Retinal pigment epithelial cell (primary cell): Measurements from ENCODE around the gene STEAP1B.
"Not testable (repeated sequence)": the region's sequence is repeated elsewhere in the genome, so short reads cannot be mapped to it uniquely, and the experiment has no call there.

Source experiments
- DNase-seq: peaks from one replicate; pipeline ENCODE4 v3.0.0-alpha.2; 2010; ENCODE audit warnings: low read depth
- H3K4me3 ChIP-seq: 2 replicates; pipeline ENCODE4 v1.5.1; 2011; ENCODE audit warnings: mild to moderate bottlenecking, low read length, control low read depth, moderate library complexity
- TF ChIP-seq, protein P1 (sequence below): conservative IDR thresholded peaks from 2 replicates; pipeline ENCODE4 v1.5.1; 2011; ENCODE audit warnings: low read depth, low read length, control low read depth, inconsistent platforms

The STEAP1B gene

DNA sequence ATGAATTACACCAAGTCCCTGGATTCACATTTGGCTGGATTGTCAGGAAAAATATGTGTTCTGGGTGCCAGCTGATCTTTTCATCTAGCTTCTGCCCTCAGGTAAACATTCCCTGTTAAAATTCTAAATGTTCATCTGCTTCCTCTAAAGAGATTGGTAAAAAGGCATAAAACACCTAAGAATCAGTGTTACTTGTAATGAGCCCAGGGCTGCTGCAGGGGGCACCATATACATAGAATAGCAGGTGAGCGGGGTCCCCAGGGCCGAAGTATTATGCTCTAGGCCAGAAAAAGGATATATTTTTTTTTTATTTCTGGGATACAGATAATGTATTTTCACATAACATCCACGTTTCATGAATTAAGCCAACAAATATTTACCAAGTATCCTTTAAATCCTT lies 4.5 kb upstream of the STEAP1B start:
- not testable (repeated sequence) for DNase-seq, H3K4me3 ChIP-seq
- TF ChIP-seq, protein P1, sequence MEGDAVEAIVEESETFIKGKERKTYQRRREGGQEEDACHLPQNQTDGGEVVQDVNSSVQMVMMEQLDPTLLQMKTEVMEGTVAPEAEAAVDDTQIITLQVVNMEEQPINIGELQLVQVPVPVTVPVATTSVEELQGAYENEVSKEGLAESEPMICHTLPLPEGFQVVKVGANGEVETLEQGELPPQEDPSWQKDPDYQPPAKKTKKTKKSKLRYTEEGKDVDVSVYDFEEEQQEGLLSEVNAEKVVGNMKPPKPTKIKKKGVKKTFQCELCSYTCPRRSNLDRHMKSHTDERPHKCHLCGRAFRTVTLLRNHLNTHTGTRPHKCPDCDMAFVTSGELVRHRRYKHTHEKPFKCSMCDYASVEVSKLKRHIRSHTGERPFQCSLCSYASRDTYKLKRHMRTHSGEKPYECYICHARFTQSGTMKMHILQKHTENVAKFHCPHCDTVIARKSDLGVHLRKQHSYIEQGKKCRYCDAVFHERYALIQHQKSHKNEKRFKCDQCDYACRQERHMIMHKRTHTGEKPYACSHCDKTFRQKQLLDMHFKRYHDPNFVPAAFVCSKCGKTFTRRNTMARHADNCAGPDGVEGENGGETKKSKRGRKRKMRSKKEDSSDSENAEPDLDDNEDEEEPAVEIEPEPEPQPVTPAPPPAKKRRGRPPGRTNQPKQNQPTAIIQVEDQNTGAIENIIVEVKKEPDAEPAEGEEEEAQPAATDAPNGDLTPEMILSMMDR, result peak; percentile 38

DNA sequence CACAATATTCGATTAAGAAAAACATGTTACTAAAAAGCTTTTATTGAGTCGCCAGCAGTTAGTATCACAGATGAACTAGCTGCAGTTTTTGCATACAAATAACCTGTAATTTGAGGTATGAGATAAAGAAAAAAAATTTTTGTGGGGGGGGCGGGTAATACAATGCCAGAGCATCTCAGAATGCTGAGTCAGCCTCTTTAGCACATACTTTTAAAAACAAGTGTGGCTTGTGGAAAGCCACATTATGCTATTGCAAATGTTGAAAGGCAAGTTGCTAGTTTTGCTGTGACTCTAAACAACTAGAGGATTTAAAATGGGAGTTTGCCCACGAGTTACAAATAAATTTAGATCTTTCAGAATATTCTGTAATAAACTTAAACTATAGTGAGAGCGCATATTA lies 2.1 kb upstream of the STEAP1B start:
- not testable (repeated sequence) for H3K4me3 ChIP-seq, DNase-seq

DNA sequence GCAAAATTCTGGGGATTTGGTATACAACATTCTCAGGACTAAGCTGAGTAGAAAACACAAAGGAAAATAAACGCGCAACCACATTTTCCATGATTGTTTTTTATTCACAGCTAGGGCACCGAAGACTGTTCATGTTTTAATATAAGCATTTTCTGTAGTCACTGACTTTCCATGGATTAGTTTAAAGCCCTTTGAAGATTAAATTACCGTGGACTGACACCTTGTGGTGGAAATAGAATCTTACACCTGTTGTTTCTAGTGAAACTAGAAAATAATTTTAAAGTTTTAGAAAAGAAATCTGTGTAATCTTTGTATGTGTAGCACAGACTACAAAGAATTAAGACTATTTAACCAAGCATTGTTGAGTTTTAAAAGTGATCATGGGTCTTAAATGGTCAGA lies 1.3 kb upstream of the STEAP1B start:
- DNase-seq, result peak; percentile 6
- TF ChIP-seq, protein P1, result peak; percentile 27
- not testable (repeated sequence) for H3K4me3 ChIP-seq

DNA sequence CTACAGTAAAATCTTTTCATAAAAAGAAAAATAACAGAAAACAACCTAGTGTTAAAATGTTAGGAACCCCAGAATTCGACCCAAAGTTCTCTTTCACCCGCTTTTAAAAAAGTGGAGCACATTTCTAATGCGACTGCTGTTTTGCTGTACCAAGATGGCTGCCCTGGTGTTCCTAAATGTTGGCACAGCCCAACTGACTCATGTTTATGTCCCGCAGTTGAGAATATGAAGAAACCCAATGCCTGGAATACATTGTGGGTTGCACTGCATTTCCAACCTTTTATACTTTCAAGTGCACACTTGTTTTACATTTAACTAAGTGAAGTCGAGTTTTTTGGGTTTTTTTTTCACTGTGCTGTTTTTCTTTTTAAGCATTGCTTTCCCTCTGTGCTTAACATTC lies 944 bp downstream of the STEAP1B start:
- H3K4me3 ChIP-seq, result no peak overlapping the region
- no peak for DNase-seq
- TF ChIP-seq, protein P1, result no peak

DNA sequence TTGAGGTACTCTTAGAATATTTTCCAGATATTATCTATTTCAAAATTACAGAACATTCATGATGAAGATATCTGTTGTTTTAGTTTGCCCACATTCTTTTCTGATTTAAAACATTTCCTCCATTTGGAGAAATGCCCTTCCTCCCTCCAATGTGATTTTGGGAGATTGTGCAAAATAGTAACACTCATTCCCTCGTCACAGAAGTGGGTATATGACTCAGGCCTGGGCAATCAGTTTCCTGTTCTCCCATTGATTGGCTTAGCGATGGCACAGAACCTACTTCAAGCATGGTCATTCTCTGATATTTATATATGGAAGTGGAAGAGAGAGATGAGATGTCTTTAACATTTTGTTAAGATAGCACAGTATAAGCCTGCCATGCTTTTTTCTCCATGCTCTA lies 3.1 kb downstream of the STEAP1B start:
- not testable (repeated sequence) for H3K4me3 ChIP-seq, DNase-seq

DNA sequence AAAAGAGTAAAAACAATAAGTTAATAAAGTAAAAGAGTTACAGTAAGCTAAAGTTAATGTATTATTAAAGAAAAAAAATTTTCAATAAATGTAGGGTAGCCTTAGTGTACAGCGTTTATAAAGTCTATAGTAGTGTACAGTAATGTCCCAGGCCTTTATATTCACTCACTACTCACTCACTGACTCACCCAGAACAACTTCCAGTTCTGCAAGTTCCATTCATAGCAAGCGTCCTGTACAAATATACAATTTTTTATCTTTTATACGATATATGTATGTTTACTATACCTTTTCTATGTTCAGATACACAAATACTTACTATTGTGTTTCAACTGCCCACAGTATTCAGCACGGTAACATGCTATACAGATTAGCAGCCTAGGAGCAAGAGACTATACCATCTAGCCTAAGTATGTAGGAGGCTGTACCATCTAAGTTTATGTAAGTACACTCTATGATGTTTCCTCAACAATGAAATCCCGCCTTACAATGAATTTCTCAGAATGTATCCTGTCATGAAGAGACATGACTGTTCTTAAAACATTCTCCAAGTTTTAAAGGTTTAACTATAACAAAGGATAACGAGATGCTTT lies 3.6 kb downstream of the STEAP1B start:
- H3K4me3 ChIP-seq, DNase-seq: not testable (repeated sequence)

DNA sequence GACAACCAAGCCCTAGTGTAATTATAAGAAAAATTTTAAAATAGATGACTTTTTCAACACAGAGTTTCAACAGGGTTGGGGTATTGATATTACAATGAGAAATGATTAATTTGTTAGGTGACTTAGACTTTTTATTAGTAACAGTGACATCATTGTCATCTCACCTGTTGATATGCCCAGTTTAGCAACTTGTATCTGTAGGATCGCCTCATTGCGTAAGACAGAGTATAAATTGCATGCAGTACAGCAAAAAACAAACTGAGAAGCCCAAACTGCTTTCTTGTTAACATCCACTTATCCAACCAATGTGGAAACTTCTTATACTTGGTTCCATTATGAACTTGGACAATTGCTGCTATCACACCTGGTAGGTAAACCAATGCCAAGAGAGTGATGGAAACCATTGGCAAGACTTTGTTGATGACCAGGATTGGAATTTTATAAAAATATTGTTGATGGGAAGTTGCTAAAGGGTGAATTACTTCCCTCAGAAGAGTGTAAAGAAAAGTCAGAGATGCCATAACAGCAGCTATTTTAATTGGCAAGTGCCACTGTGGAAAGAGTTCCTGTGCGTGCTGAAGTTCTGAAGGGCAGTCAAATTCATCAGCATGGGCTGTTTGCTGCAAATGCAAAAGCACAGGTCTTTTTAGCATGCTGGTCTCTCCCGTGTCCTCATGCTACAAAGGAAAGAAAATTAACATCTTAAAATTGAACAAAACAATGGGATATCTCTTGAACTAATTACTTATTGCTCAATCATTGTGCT lies 6.6 kb downstream of the STEAP1B start:
- H3K4me3 ChIP-seq, DNase-seq: not testable (repeated sequence)

DNA sequence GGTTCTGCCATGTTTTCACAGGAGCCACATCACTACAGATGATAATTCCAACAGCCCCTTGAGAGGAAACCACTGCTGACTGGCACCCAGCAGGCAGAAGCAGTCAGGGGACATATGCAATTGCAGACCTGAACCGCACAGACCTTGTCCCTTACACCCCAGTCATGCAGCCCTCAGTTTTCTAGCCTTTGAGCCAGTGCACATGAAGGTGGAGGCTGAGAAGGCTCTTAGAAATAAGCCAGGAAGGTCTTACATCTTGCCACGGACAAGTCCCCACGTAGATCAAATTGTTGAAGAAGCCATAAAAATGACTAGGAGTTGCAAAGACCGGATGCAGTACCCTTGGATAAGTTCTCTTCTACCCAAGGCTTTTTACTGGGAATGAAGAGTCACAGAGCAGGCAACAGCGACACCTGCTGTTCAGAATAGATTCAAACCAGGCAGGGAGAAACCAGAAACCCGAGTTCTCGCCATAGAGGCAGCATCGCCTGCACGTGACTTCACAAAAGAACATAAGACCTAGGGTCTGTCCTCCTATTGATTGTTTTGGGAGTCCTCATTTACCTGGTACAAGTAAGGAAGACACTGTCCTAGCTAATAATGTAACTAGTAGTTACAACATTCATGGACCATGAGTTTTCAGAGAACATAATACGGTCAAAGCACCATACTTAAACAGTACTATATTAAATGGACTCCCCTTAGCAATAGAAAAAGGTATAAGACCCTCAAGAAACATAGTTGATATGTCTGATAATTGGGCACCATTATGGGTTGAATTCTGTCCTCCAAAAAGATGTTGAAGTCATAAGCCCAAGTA lies 11.1 kb downstream of the STEAP1B start:
- DNase-seq, result peak; percentile 14
- TF ChIP-seq, protein P1, result peak; percentile 82
- H3K4me3 ChIP-seq, result no peak overlapping the region

DNA sequence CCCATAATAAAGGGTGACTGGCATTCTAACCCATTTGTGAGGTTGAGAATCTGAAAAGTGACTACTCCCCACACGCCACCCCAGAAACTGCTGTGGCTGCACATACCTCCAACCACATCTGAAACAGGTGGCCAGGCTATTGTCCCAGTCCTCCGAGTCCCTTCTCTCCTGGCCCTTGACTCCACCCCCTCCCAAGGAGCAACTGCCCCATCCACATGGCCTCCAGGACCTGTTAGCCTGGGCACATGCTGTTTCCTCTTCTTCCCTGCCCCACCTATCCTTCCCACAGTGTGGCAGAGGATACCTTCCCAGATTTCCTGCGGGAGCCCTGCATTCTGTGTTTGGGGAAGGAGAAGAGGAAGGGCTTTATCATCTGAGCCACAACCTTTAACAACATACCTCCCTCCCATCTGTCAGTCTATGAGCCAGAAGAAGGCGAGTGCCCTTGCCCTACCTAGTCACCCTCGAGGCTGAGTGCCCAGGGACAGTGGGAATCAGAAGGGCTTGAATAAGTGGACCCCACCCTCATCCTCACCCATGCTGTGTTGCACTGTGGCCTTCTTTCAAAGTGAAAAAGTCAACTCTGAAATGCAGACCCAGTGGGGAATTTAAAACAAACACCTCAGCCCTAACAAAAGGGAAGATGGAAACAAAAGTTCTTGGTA lies 11.9 kb downstream of the STEAP1B start:
- no peak for DNase-seq
- TF ChIP-seq, protein P1, result no peak
- no peak overlapping the region for H3K4me3 ChIP-seq
